Activated CD8-positive, alpha-beta memory T cell treated with anti-CD3 and anti-CD28 coated beads for 48 hours (primary cell): Measurements from ENCODE around the gene OTULINL.
"Not testable (repeated sequence)": the region's sequence is repeated elsewhere in the genome, so short reads cannot be mapped to it uniquely, and the experiment has no call there.

Source experiments
- DNase-seq, 3 experiments: peaks; one replicate each; pipeline ENCODE4 v3.0.0-alpha.2; 2020; ENCODE audit warnings: low read depth in 2 of 3, low spot score in 2 of 3

The OTULINL gene

GRCh38 chr5:14581106-14581890 is at the start of gene OTULINL:
Gene OTULINL, plus strand, starts transcription at chr5:14581792. Its CDS starts 103 bp downstream, at chr5:14581895.
- peak; percentile 69 to 82 (median 74) for DNase-seq

GRCh38 chr5:14532180-14532579 is 49.4 kb upstream of the OTULINL start:
- no peak for DNase-seq

GRCh38 chr5:14534773-14535172 is 46.8 kb upstream of the OTULINL start:
- DNase-seq, result no peak

- no peak for DNase-seq
Measured at GRCh38 chr5:14545308-14545707, 36.3 kb upstream of the OTULINL start.

GRCh38 chr5:14545862-14546261 is 35.7 kb upstream of the OTULINL start:
- DNase-seq, result no peak

- DNase-seq, result no peak
Measured at GRCh38 chr5:14547666-14548065, 33.9 kb upstream of the OTULINL start.

- no peak for DNase-seq
Measured at GRCh38 chr5:14551211-14551610, 30.4 kb upstream of the OTULINL start.

GRCh38 chr5:14552017-14552416 is 29.6 kb upstream of the OTULINL start:
- DNase-seq, result no peak

- DNase-seq, result not testable (repeated sequence)
Measured at GRCh38 chr5:14554288-14554687, 27.3 kb upstream of the OTULINL start.

- no peak for DNase-seq
Measured at GRCh38 chr5:14556015-14556414, 25.6 kb upstream of the OTULINL start.

GRCh38 chr5:14557203-14557770 is 24.3 kb upstream of the OTULINL start:
- DNase-seq, result no peak

GRCh38 chr5:14557791-14558415 is 23.7 kb upstream of the OTULINL start:
- DNase-seq, result no peak

GRCh38 chr5:14560091-14560595 is 21.4 kb upstream of the OTULINL start:
- no peak for DNase-seq

GRCh38 chr5:14561741-14562140 is 19.9 kb upstream of the OTULINL start:
- no peak for DNase-seq

GRCh38 chr5:14568333-14568732 is 13.3 kb upstream of the OTULINL start:
- DNase-seq, result no peak

GRCh38 chr5:14569948-14570691 is 11.5 kb upstream of the OTULINL start:
- DNase-seq, result no peak

- no peak for DNase-seq
Measured at GRCh38 chr5:14571901-14572300, 9.7 kb upstream of the OTULINL start.

- DNase-seq, result no peak
Measured at GRCh38 chr5:14572385-14572784, 9.2 kb upstream of the OTULINL start.

GRCh38 chr5:14572836-14573235 is 8.8 kb upstream of the OTULINL start:
- no peak for DNase-seq

GRCh38 chr5:14574096-14574495 is 7.5 kb upstream of the OTULINL start:
- no peak for DNase-seq

GRCh38 chr5:14574891-14575508 is 6.6 kb upstream of the OTULINL start:
- no peak for DNase-seq
